Activated naive CD4-positive, alpha-beta T cell treated with anti-CD3 and anti-CD28 coated beads, Interleukin-2, amount 50 U/mL, for 72 hours (primary cell): ENCODE results near the gene SLC35F4. TPM values are rescaled to one million over a fixed set of nuclear protein-coding genes. Genes with fewer than 3 reads are reported as not detected.

Experiments
- ATAC-seq, 2 donors: fragments of 150-1000 bp; cut with Tn5 transposase; 2 replicates each; pipeline ENCODE4 v1.10.0; 2021; ENCODE audit warnings: mild to moderate bottlenecking in 2 of 2, moderate library complexity in 2 of 2
- DNase-seq, 2 donors: peaks; one replicate each; pipeline ENCODE4 v3.0.0; 2021 to 2022; ENCODE audit warnings: low spot score in 2 of 2
- H3K27ac Mint-ChIP-seq, 2 donors: one replicate each; pipeline ENCODE4 v1.8.0; 2022; ENCODE audit warnings: mild to moderate bottlenecking in 2 of 2, mixed read lengths in 2 of 2
- H3K36me3 Mint-ChIP-seq, 2 donors: one replicate each; pipeline ENCODE4 v1.8.0; 2022; ENCODE audit warnings: mixed read lengths in 2 of 2
- H3K9me3 Mint-ChIP-seq, 2 donors: one replicate each; pipeline ENCODE4 v1.8.0; 2022; ENCODE audit warnings: mixed read lengths in 2 of 2
- total RNA-seq, 2 donors: library from RNA; stranded (reverse); gene quantifications; one replicate each; pipeline ENCODE4 v1.2.3, GENCODE V29; 2022

Gene SLC35F4
- not detected for total RNA-seq

- H3K9me3 Mint-ChIP-seq: no peaks in the 10 kb centered on the region
- DNase-seq (no peak), ATAC-seq (no peak)
- H3K27ac Mint-ChIP-seq: no peak within 1 kb of the TSS
- H3K36me3 Mint-ChIP-seq: no peaks in the 10 kb centered on the region
Observed at GRCh38 chr14:57865403-57866198, at the start of gene SLC35F4. Gene SLC35F4 (minus strand): TSS chr14:57866092.

GRCh38 chr14:57909626-57910025, 43.7 kb upstream of the SLC35F4 start:
- ATAC-seq (no peak), DNase-seq (no peak)
- H3K36me3 Mint-ChIP-seq: no peaks in the 10 kb centered on the region
- no peak overlapping the region for H3K27ac Mint-ChIP-seq
- peaks cover 5 to 8% of the 10 kb centered on the region in 2 donors for H3K9me3 Mint-ChIP-seq

DNA sequence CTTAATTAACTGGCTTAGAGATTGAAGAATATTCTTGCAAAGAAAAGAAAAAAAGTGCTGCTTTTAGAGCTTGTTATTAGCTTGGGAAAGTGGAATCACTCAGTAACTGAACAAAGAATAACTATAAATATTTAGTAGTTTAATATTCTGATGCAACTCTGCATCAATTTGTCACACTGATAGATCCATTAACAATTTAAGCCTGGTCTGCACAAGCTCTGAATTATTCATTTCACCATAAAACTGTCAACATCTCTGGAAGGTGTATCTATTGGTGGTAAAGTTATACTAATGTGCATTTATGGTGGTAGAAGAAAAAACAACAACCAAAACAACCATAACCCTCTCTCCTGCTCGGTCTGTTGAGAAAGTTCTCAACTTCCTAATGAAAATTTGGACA, 38.1 kb upstream of the SLC35F4 start:
- Mint-ChIP-seq H3K9me3 (peaks cover 5 to 9% of the 10 kb centered on the region in 2 donors), H3K36me3 (no peaks in the 10 kb centered on the region), H3K27ac (no peak overlapping the region)
- no peak for ATAC-seq
- no peak for DNase-seq

GRCh38 chr14:57898837-57899572, 33.1 kb upstream of the SLC35F4 start:
- ATAC-seq: no peak
- no peaks in the 10 kb centered on the region for H3K36me3 Mint-ChIP-seq
- peaks cover 0 to 6% of the 10 kb centered on the region in 2 donors for H3K9me3 Mint-ChIP-seq
- no peak for DNase-seq
- no peak overlapping the region for H3K27ac Mint-ChIP-seq

GRCh38 chr14:57897144-57897748, 31.4 kb upstream of the SLC35F4 start:
- no peak for DNase-seq
- H3K27ac Mint-ChIP-seq: no peak overlapping the region
- no peak for ATAC-seq
- no peaks in the 10 kb centered on the region for H3K36me3 Mint-ChIP-seq
- H3K9me3 Mint-ChIP-seq: peaks cover 0 to 6% of the 10 kb centered on the region in 2 donors

GRCh38 chr14:57889245-57889644, 23.4 kb upstream of the SLC35F4 start:
- DNase-seq (no peak), ATAC-seq (no peak)
- Mint-ChIP-seq H3K9me3 (no peaks in the 10 kb centered on the region), H3K27ac (no peak overlapping the region), H3K36me3 (no peaks in the 10 kb centered on the region)

DNA sequence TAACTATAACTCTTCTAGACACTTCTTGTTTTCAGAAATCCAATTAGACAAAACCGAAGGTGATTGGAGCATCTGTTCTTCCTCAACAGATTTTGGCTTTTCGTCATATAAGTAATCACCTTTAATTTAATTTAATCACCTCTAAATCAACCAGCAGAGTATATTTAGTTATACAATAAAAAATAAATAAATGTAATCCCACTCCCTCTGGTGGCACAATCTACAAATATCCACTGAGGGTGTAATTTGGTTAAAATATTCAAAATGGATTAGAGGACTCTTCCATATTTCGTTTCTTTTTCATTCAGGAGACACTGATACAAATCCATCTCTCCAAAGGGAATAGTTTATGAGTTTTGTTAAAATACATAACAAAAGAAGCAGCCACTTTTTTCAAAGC, 18.3 kb upstream of the SLC35F4 start:
- no peak overlapping the region for H3K27ac Mint-ChIP-seq
- no peak for ATAC-seq
- H3K36me3 Mint-ChIP-seq: no peaks in the 10 kb centered on the region
- H3K9me3 Mint-ChIP-seq: peaks cover 5% of the 10 kb centered on the region in 2 donors
- no peak for DNase-seq

GRCh38 chr14:57883061-57883460, 17.2 kb upstream of the SLC35F4 start:
- ATAC-seq: no peak
- peaks cover 10 to 11% of the 10 kb centered on the region in 2 donors for H3K9me3 Mint-ChIP-seq
- H3K27ac Mint-ChIP-seq: no peak overlapping the region
- DNase-seq: no peak
- H3K36me3 Mint-ChIP-seq: no peaks in the 10 kb centered on the region

- H3K9me3 Mint-ChIP-seq: peaks cover 12 to 13% of the 10 kb centered on the region in 2 donors
- no peak overlapping the region for H3K27ac Mint-ChIP-seq
- H3K36me3 Mint-ChIP-seq: no peaks in the 10 kb centered on the region
- ATAC-seq (no peak), DNase-seq (no peak)
Observed at GRCh38 chr14:57879516-57879915, 13.6 kb upstream of the SLC35F4 start.

GRCh38 chr14:57875985-57876384, 10.1 kb upstream of the SLC35F4 start:
- ATAC-seq (no peak), DNase-seq (no peak)
- peaks cover 12 to 13% of the 10 kb centered on the region in 2 donors for H3K9me3 Mint-ChIP-seq
- H3K36me3 Mint-ChIP-seq: no peaks in the 10 kb centered on the region
- H3K27ac Mint-ChIP-seq: no peak overlapping the region

- DNase-seq (no peak), ATAC-seq (no peak)
- H3K27ac Mint-ChIP-seq: no peak overlapping the region
- no peaks in the 10 kb centered on the region for H3K36me3 Mint-ChIP-seq
- H3K9me3 Mint-ChIP-seq: peaks cover 12 to 13% of the 10 kb centered on the region in 2 donors
Observed at GRCh38 chr14:57875296-57875695, 9.4 kb upstream of the SLC35F4 start.

GRCh38 chr14:57871459-57872080, 5.7 kb upstream of the SLC35F4 start:
- ATAC-seq (peak; percentile 37 to 65), DNase-seq (peak in 1 of 2 donors; percentile 12)
- Mint-ChIP-seq H3K36me3 (no peaks in the 10 kb centered on the region), H3K9me3 (no peaks in the 10 kb centered on the region), H3K27ac (no peak overlapping the region)

DNA sequence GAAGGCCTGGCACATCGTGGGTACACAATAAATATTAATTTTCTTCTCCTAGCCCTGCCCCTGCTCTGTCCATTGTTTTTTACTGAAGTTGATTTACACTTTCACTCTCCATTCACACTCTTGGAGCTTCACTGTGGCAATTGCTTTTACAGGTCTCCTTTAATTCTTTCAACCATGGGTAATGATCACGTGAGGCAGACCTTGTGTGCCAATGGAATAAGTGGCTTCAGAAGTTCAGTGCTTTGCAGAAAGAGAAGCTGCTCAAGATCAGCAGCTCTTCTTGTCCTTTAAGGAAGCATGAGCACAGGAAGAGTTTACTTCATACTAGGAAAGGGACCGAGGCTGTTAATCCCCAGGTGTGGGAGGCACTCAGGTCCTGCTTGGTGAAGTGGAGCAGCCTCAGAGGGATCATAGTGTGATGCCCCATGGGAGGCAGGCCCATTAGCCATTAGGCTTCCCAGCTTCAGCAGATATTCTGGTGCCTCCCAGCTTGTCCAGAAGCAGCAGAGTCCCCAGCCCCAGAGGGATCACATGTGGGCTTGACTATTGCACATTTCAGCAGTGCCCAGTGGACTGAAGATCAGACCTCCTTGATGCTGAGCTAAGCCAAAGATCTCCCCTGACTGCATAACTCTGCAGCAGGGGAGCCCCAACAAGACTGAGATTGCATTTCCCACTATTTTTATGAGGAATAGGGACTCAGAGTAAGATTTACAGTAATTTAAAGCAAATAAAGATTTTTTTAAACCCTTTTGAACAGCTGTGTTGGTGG, 5.0 kb upstream of the SLC35F4 start:
- no peaks in the 10 kb centered on the region for H3K36me3 Mint-ChIP-seq
- no peak for ATAC-seq
- H3K9me3 Mint-ChIP-seq: no peaks in the 10 kb centered on the region
- no peak for DNase-seq
- H3K27ac Mint-ChIP-seq: no peak overlapping the region

GRCh38 chr14:57869617-57870016, 3.7 kb upstream of the SLC35F4 start:
- Mint-ChIP-seq H3K27ac (no peak overlapping the region), H3K36me3 (no peaks in the 10 kb centered on the region), H3K9me3 (no peaks in the 10 kb centered on the region)
- no peak for DNase-seq
- no peak for ATAC-seq

DNA sequence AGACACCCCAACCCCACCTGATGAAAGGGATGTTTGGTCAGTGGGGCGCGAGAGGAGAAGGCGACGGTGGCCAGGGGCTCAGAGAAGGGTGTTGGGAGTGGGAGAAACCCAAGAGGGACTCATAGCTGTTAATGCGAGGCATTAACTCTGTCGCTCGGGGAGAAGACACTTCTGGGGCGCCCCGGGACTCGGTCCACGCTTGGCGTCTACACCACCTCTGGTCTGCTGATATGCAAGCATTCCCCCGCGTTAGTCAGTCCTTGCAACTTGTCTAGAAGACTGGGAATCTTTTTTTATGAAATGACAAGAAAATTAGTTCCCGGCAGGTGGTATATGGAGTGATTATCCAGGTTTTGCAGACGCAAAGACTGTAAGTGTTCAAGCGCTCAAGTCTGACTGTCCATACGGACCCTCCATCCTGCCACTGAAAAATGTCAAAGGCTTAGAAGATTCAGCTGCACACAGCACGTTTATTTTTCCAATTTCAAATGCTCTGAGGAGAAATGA, 360 bp upstream of the SLC35F4 start:
- no peak for DNase-seq
- no peaks in the 10 kb centered on the region for H3K36me3 Mint-ChIP-seq
- ATAC-seq: no peak

GRCh38 chr14:57865066-57865402, 858 bp downstream of the SLC35F4 start:
- ATAC-seq (no peak), DNase-seq (no peak)
- no peaks in the 10 kb centered on the region for H3K9me3 Mint-ChIP-seq
- H3K36me3 Mint-ChIP-seq: no peaks in the 10 kb centered on the region
- H3K27ac Mint-ChIP-seq: no peak overlapping the region

More for the DNA sequence above, 360 bp upstream of the SLC35F4 start:
- Mint-ChIP-seq H3K27ac (no peak overlapping the region), H3K9me3 (no peaks in the 10 kb centered on the region)
